Measurements from ENCODE around the gene GAL3ST1.
"Not testable (repeated sequence)": the region's sequence is repeated elsewhere in the genome, so short reads cannot be mapped to it uniquely, and the experiment has no call there.

Gene GAL3ST1

DNA sequence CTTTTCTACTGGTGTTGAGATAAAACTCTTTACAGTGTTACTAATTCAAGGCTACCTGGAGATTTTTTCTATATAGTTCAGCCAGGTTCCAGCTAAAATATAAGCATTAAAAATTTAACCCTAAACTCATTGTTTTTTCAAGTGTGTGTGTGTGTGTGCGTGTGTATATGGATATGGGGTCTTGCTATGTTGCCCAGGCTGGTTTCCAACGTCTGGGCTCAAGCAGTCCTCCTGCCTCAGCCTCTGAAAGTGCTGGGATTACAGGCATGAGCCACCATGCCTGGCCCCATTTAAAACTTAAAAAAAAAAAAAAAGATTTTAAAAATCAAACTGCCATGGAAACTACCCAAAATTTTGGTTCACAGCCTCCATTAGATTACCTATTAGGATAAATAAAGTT is 21.7 kb upstream of the GAL3ST1 start:
- no peak for DNase-seq

DNA sequence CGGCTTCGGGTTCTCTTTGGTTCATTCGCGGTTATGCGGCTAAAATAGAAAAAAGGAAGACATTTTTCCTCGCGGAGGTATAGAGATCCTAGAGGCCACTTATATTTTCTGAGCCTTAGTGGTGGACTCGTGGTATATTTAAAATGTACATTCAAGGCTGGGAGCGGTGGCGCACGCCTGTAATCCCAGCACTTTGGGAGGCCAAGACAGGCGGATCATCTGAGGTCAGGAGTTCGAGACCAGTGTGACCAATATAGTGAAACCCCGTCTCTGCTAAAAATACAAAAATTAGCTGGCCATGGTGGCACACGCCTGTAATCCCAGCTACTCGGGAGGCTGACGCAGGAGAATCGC is 17.9 kb upstream of the GAL3ST1 start:
- not testable (repeated sequence) for DNase-seq

GRCh38 chr22:30591588-30592359 is 17.3 kb upstream of the GAL3ST1 start, which contains the start of gene PES1:
Gene PES1 (minus strand): TSS chr22:30591910. CDS start chr22:30591833, 77 bp downstream.
- DNase-seq: peak; percentile 99

- peak; percentile 8 for DNase-seq
Observed at GRCh38 chr22:30591191-30591587, 16.7 kb upstream of the GAL3ST1 start.

DNA sequence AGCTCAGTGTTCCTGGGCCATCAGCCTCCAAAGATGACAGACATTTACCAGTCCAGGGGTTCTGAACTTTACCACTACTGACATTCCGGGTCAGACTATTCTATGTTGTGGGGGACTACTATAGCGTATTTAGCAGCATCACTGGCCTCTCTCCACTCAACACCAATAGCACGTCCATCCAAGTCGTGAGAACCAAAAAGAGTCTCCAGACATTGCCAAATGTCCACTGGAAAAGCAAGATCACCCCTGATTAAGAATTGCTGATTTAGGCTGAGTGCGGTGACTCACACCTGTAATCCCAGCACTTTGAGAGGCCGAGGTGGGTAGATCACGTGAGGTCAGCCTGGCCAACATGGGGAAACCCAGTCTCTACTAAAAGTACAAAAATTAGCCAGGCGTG is 11.9 kb upstream of the GAL3ST1 start:
- no peak for DNase-seq

- no peak for DNase-seq
Observed at GRCh38 chr22:30584441-30584840, 10.0 kb upstream of the GAL3ST1 start.

GRCh38 chr22:30582788-30583545 is 8.5 kb upstream of the GAL3ST1 start:
- no peak for DNase-seq

- DNase-seq: no peak
Observed at GRCh38 chr22:30582051-30582450, 7.6 kb upstream of the GAL3ST1 start.

- DNase-seq: no peak
Observed at GRCh38 chr22:30580896-30581295, 6.4 kb upstream of the GAL3ST1 start.

GRCh38 chr22:30578481-30578880 is 4.0 kb upstream of the GAL3ST1 start:
- no peak for DNase-seq

DNA sequence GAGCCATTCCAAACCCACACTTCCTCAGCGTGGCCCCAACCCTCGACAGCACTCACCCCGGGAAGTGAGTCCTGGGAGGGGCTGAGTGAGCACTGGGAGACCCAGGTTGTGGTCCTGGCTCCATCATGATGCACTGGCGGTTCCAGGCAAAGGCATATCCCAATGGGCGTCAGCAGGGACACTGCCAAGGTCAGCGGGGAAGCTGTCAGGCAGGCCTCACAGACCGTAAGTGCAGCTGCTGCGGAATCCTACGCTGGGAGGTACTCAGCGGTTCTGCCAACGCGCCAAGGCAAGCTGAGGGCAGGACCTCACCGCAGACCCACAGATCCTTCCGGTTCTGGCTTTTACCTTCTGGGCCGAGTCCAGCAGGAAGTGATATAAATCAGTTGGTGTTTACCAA is 1.4 kb upstream of the GAL3ST1 start:
- no peak for DNase-seq

DNA sequence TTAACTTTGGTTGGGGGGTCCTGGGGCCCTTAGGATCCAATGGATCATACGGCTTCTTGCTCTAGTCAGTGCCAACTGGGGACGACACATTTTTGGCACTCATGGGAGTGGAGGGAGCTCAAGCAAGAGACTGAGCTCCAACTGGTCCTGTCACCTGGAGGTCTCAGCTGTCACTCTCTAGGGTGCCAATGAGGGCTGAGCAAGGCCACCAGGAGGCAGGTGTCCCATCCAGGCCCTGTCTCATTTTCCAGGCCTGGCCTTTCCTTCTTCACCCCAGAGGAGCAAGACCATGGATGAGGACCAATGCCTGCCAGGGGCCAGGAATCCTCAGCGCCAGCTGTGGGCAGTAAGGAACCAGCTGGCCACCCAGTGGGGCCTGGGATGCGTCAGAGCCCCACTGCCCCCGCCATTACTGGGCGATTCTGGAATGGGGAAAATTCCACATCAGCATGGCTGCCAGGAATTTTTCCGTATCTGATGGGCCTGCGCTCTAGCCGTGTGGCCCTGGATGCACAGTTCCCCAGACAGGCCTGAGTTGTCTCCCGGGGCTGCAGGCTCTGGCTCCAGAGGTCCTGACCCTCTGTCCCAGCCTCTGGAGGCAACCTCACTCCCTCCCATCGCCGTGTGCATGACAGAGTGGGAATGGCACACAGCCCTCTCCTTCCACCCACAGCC is 669 bp upstream of the GAL3ST1 start:
- no peak for DNase-seq

- no peak for DNase-seq
Observed at GRCh38 chr22:30573594-30574094, 821 bp downstream of the GAL3ST1 start.

GRCh38 chr22:30572840-30573593 is 1.4 kb downstream of the GAL3ST1 start:
- no peak for DNase-seq

- no peak for DNase-seq
Observed at GRCh38 chr22:30572210-30572609, 2.3 kb downstream of the GAL3ST1 start.

GRCh38 chr22:30569674-30570202 is 4.7 kb downstream of the GAL3ST1 start:
- no peak for DNase-seq

GRCh38 chr22:30568137-30568805 is 6.2 kb downstream of the GAL3ST1 start:
- no peak for DNase-seq

DNA sequence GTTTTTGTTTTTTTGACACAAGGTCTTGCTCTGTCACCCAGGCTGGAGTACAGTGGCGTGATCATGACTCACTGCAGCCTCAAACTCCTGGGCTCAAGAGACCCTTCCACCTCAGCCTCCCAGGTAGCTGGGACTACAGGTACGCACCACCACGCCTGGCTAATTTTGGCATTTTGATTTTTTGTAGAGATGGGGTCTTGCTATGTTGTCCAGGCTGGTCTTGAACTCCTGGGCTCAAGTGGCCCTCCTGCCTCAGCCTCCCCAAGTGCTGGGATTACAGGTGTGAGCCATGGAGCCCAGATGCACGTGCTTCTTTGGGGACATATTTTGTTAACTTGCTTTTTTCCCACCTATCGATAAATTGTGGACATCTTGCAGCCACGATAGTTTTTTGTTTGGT is 7.2 kb downstream of the GAL3ST1 start:
- not testable (repeated sequence) for DNase-seq

DNA sequence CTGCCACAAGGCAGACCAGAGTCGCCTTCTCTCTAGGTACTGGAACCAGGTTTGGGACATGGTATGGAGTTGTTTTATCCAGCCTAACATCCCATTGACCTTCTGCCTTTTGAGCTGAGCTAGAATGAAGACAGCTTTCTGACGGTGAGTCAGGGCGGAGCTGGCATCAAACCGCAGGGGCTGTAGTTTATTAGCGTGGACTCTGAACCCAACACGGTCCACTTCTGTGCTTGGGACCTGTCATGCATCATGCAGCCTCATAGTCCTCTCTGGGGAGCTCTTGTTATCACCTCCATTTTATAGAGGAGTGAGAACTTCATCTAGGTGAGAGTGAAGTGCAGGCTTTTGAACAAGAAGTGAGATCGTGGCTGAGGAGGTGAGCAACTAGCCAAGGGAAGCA is 8.3 kb downstream of the GAL3ST1 start:
- DNase-seq: no peak

- no peak for DNase-seq
Observed at GRCh38 chr22:30565341-30565740, 9.1 kb downstream of the GAL3ST1 start.

DNA sequence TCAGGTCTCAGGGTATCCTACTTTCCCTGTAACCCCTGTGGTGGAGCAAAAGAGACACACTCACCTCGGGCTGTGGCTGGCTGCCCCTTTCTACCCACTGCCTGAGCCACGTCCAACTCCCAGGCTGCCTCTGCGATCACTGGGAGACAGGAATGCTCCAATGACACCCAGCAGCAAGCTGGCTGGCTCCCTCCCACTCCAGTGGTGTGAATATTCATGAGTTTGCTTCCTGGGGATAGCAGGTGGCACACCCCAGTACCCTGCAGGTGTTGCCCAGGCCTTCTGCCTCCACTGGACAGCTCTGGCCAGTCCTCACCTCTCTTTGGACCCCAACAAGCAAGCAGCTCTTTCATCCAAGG is 9.7 kb downstream of the GAL3ST1 start:
- DNase-seq: no peak

Measured in fibroblast of skin of right quadriceps (primary cell).